ENCODE measurements around the gene TARS3.
"Not testable (repeated sequence)": the region's sequence is repeated elsewhere in the genome, so short reads cannot be mapped to it uniquely, and the experiment has no call there.

TARS3 gene

DNA sequence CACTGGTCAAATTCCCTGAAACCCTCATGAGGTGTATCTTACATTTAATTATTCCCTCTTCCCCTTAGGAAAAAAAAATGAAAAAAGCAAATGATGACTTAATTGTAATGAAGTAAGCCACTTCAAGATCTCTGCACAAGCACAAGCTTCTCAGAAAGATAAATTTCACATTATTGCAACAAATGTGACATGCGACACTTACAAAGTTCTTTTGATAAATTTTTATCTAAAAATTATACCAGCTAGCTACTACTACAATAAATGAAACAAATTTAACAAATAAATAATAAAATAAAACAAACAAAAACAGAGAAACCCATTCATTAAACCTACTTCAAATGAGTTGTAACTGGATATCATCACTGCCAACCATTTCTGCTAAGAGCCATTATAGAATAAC lies 62.1 kb downstream of the TARS3 start:
- no peak overlapping the region for H3K4me3 ChIP-seq (ENCODE audit: low read length)
- DNase-seq (ENCODE audit: low read depth, low spot score): no peak

DNA sequence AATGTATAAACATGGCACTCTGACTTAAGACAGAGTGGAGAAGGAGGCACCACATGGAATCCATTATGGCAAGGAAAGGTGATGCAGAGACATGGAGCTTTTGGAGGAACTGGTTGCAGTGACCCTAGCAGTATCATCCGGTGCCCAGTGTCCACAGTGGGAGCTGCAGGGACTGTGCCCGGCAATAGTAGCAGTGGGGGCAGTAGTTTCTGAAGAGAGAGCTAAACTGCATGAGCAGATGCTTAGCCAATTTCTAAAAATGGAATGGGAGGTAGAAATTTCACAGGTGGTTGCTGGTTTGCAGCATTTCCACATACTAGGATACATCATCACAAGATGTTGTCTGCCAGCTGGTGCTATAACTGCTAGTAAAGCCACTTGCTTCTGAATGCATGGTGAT lies 64.3 kb downstream of the TARS3 start:
- DNase-seq (ENCODE audit: low read depth, low spot score): no peak
- no peak overlapping the region for H3K4me3 ChIP-seq (ENCODE audit: low read length)

DNA sequence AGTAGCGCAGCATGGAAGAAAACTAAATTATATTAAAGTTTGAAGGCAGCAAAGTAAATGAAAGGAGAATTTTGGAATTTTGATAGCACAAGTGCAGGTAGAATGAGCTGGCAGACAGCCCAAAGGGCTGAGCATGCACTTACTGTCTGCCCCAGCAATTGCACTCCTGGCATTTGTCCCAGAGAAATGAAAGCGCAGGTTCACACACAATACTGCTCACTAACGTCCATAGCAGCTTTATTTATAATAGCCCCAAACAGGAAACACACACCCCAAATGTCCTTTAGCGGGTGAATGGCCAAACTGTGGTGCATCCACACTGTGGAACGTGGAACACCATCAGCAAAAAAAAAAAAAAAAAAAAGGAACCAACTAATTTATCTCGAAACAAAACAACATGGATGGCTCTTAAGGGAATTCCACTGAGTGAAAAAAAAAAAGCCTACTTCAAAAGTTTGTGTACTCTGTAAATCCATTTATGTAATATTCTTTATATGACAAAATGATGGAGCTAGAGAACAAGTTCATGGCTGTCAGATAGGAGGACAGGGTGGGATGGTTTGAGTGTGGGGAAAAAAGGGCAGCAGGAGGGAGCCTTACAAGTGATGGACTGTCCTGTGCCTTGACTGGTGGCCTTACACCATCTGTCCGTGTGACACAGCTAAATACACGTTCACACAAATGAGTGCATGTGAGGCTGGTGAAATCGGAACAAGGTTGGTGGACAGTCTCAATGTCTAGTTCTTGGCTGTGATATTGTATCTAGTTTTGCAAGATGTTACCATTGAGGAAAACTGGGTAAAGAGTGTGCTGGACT lies 66.1 kb downstream of the TARS3 start:
- no peak overlapping the region for H3K4me3 ChIP-seq (ENCODE audit: low read length)
- no peak for DNase-seq (ENCODE audit: low read depth, low spot score)

DNA sequence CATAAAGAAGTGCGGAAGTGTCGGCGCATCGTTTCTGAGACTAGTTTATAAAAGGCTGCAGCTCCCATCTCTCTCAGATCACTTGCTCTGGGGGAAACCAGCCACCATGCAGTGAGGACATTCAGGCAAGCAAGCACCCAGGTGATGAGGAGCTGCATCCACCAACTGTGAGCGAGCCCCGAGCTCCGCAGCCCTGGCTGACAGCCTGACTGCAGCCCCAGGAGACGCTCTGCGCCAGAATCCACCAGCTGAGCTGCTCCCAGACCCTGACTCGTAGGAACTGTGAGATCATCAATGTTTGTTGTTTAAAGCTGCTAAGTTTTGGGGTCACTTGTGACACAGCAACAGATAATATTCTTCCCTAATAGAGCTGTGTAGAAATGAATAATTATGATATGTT lies 67.1 kb downstream of the TARS3 start:
- H3K4me3 ChIP-seq (ENCODE audit: low read length): no peak overlapping the region

DNA sequence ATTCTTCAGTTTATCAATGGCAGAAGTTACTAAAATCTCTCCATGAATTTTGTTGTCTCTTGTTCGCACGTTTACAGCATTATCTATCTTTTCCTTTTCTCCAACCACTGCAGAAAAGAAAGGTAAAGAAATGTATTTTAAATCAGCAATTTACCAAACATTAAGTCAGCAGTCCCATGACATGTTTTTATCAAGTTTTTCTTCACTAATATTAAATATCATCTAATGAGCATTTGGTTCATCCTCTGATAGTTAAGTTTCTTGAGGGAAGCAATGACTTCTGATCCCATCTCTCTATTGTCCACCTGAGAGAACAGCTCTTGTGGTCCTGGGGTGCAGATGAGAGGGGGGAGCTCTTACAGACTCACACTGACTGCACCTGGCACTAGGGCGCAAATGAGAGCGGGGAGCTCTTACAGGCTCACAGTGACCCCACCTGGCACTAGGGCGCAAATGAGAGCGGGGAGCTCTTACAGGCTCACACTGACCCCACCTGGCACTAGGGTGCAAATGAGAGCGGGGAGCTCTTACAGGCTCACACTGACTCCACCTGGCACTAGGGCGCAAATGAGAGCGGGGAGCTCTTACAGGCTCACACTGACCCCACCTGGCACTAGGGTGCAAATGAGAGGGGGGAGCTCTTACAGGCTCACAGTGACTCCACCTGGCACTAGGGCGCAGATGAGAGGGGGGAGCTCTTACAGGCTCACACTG lies 69.5 kb downstream of the TARS3 start:
- H3K4me3 ChIP-seq (ENCODE audit: low read length): not testable (repeated sequence)
- peak; percentile 53 for DNase-seq (ENCODE audit: low read depth, low spot score)

More for the DNA sequence above, 67.1 kb downstream of the TARS3 start:
- no peak for DNase-seq (ENCODE audit: low read depth, low spot score)

DNA sequence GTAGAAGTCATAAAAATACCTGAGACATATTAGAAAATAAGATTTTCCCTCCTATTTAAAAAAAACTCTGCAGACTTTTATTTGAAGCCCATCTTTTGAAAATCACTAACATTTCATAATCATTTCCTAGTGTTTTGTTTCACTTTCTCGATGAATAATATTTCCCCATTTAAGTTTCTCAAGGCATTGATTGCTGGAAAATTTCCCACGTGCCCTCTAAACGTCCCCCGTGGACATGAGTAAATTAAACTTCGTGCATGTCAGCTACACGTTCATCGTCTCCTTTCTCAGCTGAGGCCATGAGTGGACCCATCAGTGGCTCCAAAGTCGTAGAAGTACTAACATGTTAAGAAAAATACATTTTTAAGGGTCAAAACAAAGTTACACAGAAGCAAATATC lies 70.1 kb downstream of the TARS3 start:
- H3K4me3 ChIP-seq (ENCODE audit: low read length): no peak overlapping the region
- DNase-seq (ENCODE audit: low read depth, low spot score): no peak

DNA sequence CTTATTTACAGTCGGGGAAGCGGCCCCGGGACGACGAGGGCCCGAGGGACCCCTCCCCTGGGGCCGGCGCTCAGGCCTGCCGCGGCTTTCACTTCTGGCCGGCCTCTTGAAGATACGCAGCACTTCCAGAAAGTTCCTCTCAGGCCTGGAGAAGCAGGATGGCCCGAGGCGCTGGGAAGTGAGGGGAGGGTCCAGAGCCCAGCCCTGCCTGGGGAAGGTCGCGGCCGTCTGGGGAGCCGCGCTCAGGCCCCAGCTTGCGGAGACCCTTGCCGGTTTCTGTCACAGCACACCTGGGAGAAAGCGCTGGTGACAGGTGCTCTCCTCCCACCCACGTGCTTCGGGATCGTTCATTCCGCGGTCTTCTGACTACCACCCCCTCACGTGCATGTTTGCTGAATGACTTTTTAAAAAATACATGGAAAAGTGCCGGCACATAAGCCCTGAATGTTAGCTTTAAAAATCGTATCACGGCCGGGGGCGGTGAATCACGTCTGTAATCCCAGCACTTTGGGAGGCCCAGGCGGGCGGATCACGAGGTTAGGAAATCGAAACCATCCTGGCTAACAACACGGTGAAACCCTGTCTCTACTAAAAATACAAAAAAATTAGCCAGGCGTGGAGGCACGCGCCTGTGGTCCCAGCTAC lies 71.4 kb downstream of the TARS3 start:
- no peak for DNase-seq (ENCODE audit: low read depth, low spot score)
- peak overlapping the region; percentile 93 for H3K4me3 ChIP-seq (ENCODE audit: low read length)

DNA sequence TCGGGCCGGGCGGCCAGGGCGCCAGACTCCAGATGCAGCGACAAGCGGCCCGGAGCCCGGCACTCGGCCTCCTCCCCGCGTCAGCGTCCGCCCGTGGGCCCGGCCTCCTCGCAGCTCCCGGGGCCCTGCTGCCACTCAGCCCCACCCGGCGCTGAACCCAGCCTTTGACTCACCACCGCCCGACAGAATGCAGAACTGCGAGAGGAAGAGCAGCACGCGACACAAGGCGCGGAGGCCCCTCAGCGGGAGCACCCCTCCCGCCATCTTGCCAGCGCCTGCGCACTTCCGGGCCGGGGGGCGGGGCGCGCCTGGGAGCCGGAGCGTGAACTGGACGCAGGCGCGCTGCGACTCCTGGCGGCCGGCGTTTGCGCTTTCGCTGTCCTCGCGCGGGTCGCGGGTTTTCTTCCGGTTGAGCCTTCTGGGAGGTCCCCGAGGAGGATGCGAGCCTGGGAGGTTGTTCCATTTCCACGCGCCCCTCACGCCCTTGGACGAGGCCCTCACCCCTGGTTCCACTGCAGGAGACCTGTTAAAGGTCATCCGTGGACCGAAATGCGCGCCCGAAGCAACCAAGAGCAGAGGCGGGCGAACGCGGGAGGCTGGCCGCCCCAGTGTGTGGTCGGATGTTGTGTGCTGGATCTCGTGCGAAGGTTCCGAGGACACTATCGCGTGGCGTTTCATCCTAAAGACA lies 72.0 kb downstream of the TARS3 start, which contains the start of gene TM2D3:
Gene TM2D3, minus strand, starts transcription at position 284 of the 688 bp plus-strand sequence. Its CDS starts 20 bp downstream, at position 264.
- DNase-seq (ENCODE audit: low read depth, low spot score): peak; percentile 85
- peak within 1 kb of the TSS; percentile 93 for H3K4me3 ChIP-seq (ENCODE audit: low read length)

DNA sequence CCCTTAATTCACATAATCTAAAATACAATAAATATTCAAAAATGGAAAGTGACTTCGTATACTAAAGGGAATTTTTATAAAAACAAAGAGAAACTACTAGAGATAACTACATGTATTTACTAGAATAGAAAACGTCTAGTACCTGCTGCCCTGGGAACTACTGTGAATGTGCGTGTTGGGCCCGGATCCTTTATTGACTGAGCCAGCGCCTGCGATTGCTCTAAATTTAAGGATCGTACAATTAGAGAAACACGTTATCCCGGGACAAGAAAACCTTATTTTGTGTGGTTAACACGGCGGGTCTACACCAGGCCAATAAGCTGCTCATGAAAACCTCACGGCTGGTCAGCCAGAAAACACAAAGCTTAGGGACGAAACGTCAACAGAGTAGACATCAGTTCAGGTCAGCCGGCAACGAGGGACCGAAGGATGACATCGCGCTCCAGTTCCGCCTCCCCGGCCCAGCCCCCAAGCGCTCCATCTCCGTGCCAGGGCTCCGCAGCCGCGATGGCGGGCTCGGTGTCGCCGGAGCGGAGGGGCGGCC lies 72.6 kb downstream of the TARS3 start:
- DNase-seq (ENCODE audit: low read depth, low spot score): peak; percentile 7
- peak overlapping the region; percentile 93 for H3K4me3 ChIP-seq (ENCODE audit: low read length)

DNA sequence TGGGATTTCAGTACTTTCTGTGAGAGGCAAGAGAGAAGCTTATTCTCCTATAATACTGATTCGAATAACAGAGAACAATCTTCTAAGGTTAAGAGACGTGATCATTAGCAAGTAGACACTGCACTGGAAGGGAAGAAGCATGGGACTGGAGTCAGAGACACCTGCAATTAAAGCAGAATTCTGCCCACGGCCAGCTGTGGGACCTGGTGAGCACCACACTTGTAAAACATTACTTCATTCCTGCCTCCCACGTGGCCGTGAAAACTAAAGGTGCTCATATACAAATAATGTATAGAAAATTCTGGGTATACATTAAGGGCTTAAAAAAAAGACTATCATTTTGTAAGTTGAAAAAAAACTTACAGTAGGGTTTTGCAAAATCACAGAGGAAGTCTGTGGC lies 74.1 kb downstream of the TARS3 start:
- no peak overlapping the region for H3K4me3 ChIP-seq (ENCODE audit: low read length)
- no peak for DNase-seq (ENCODE audit: low read depth, low spot score)

DNA sequence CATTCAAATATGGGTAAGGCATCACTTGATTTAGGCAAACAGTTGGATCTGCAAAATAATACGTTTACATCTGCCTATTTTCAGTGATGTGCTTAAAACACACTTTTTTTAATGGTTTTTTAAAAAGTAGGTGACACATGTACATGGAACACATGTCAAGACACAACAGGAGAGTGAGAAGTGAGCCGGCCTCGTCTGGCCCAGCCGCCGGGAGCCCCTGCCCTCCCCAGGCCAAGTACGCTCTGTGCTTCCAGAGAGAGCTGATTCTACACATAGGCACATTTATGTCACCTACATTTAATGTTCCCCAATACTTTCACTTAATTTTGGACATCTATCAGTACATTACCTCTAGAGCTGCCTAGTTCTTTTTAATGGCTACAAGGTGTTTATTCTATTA lies 75.9 kb downstream of the TARS3 start:
- no peak overlapping the region for H3K4me3 ChIP-seq (ENCODE audit: low read length)
- no peak for DNase-seq (ENCODE audit: low read depth, low spot score)

DNA sequence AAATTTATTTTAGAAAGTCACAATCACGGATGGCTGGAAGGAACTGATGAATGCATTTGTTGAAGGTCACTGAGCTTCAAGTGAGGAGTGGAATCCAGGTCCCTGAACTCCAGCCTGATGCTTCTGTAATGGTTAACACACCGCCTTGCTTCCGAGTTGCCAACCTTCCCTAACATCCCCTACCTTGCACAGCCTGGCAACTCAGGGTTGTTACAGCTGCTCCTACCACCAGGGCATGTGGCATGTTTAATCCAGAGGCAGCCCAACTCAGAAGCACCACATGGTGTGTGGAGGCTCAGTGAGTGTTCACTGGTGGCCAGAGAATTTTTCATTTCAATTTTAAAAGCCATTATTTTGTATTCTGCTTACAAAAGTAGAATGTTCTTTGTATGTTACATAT lies 77.0 kb downstream of the TARS3 start:
- DNase-seq (ENCODE audit: low read depth, low spot score): no peak
- no peak overlapping the region for H3K4me3 ChIP-seq (ENCODE audit: low read length)

DNA sequence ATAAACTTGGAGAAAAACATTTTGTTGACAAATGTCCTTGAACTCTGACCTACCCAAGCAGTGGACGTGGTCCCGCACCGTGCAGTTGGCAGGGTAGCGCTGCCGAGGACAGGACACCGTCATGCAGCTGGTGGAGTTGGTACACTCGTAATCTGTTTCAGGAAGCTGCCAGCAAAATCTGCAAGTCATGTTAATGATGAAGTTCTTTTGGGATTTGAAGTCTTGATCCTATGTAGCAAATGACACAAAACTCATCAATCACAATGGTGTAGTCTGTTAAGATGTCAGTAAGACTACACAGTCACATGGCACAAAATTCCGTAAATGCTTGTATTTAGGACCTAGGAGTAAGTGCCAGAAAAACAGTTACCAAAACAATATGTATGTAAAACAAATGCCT lies 77.6 kb downstream of the TARS3 start:
- DNase-seq (ENCODE audit: low read depth, low spot score): no peak
- H3K4me3 ChIP-seq (ENCODE audit: low read length): no peak overlapping the region

DNA sequence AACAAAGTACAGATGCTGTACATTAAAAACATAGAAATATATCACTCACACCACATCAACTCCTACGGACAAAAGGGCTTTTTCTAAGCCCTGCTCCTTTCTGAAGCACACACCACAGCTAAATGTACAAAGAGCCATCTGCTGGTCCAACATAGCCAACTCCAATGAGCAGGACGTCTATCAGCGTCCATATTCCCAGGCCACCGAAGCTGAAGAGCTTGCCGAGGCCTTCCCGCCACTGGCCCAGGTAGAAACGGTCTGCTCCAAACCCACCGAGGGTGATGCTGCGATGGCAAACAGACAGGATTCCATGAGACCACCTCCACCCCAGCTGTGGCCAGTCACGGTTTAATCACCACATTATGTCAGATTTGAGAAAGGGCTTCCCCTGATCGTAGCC lies 81.9 kb downstream of the TARS3 start:
- no peak for DNase-seq (ENCODE audit: low read depth, low spot score)
- no peak overlapping the region for H3K4me3 ChIP-seq (ENCODE audit: low read length)

DNA sequence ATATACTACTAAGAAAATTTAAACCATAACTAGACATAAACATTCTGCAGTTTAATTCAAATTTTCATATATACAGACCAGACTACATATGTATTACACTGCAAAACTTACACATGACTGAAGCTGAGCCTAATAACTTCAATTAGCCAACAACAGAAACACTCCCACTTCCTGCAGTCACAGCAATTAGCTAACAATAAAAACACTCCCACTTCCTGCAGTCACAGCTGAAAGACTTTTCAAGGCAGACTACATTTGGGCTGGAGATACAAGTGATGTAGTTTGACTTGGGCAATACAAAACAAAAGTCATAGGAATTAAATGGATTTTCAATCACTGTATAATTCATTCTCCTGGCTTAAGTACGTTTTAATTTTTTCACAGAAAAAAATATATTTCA lies 82.4 kb downstream of the TARS3 start:
- no peak overlapping the region for H3K4me3 ChIP-seq (ENCODE audit: low read length)
- peak; percentile 76 for DNase-seq (ENCODE audit: low read depth, low spot score)

DNA sequence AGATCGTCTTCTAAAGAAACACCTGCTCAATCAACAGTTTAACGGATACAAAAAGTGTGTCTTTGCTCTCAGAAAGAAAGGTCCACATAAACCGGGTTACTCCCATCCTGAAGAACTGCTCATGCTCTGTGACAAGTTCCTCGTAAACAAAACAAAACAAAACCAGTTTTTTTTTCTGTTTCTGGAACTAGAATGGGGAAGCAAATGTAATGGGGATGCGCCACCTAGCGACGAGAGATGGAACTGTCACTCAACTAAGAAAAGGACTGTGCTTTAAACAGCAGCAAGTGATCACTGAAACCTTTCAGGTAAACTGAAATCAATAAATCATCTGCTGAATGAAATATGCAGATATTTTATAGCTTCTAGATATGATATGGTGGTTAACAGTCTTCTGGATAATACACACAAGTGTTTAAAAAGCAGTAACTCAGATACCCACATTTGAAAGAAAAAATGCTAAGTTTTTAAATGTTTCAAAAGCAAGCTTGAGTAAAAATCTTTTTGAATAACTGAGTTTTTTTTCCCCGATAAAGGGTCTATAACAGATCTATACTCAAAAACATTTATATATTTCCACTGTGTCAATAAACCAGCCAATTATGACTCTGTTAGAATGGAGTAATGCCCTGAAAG lies 83.0 kb downstream of the TARS3 start:
- H3K4me3 ChIP-seq (ENCODE audit: low read length): no peak overlapping the region
- peak; percentile 68 for DNase-seq (ENCODE audit: low read depth, low spot score)

DNA sequence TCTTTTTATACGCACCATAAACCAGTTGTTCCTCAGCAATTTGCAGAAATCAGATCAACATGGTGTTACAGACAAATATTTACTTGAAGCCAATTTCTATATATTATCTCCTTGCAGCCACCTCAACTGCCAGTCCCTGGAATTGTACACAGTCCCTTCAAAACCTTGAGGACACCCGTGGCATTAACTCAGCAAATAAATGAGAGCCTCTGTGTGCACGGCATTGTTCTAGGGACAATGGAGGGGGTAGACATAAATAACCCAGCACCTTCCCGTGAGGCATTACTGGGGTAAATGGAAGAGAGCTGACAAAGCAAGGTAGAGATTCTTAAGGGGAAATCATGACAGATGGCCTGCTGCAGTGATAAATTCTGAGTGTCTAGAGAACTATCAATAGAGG lies 84.6 kb downstream of the TARS3 start:
- no peak for DNase-seq (ENCODE audit: low read depth, low spot score)
- H3K4me3 ChIP-seq (ENCODE audit: low read length): no peak overlapping the region

DNA sequence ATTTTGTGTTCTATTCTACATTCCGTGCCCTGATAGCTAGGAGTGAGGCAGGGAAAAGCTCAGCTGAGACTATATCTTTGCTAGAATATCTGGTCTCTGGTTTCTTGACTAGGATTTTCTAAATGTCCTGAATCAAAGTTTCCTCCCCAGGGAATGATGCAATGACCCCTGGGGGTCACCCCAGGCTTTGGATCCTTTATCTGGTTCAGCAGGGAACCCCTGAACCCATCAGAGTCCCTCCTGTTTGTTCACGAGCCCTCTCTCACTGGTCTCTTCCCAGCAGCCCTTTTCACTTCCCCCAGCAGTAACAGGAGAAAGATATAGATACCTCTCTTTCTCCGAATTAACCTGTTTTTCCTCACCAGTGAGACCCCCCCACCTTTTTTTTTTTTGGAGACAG lies 86.4 kb downstream of the TARS3 start:
- no peak overlapping the region for H3K4me3 ChIP-seq (ENCODE audit: low read length)
- no peak for DNase-seq (ENCODE audit: low read depth, low spot score)

DNA sequence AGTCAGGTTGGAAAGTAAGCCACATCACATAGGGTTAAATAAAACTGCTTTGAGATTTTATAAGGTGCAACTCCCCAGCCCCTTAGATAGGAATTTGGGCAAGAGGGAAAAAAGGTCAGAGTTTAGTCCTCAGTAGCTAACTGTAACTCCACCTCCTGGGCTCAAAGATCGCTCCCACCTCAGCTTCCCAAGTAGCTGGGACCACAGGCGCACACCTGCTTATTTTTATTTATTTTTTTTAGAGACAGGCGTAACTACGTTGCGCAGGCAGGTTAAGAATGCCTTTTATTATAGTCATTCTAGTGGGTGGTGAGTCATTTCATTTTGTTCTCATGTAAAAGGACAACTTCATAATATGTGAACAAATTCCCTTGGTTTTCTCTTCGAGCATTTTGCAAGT lies 86.8 kb downstream of the TARS3 start:
- no peak overlapping the region for H3K4me3 ChIP-seq (ENCODE audit: low read length)
- DNase-seq (ENCODE audit: low read depth, low spot score): no peak
